Caco-2 (cell line): ENCODE measurements around the gene IL5. TPM values are rescaled to one million over a fixed set of nuclear protein-coding genes. Genes with fewer than 3 reads are reported as not detected.

Experiments used
- BruUV-seq: library from RNA; stranded (reverse); fragments of 400-500 nt; replicated peaks from 2 replicates; lab custom pipeline; 2021; lab: Mats Ljungman, UMichigan
- CTCF ChIA-PET: fragments of 300-600 bp; sonication (Branson Sonifier 250); formaldehyde crosslinking; loops from one replicate; lab custom pipeline; 2022; ENCODE audit warnings: antibody characterized with exemption; lab: Charles Lee
- POLR2A ChIA-PET: fragments of 300-600 bp; sonication (Branson Sonifier 250); formaldehyde crosslinking; loops from one replicate; lab custom pipeline; 2022; ENCODE audit warnings: antibody characterized with exemption; lab: Charles Lee
- DNase-seq, 2 experiments: peaks; one replicate each; pipeline versions ENCODE4 v3.0.0 to v3.0.0-alpha.2; 2020 to 2022
- H3K27me3 ChIP-seq: replicated peaks from 2 replicates; pipeline ENCODE4 v1.6.0; 2011; ENCODE audit warnings: low read length; ENCODE audit not compliant: control insufficient read depth, insufficient read depth
- H3K36me3 ChIP-seq: 2 replicates; pipeline ENCODE4 v1.5.1; 2011; ENCODE audit warnings: low read length; ENCODE audit not compliant: control insufficient read depth, insufficient read depth
- H3K4me1 ChIP-seq: fragments of 250-450 bp; sonication (Bioruptor Pico); 2 replicates; pipeline ENCODE4 v1.5.1; 2020; ENCODE audit warnings: mild to moderate bottlenecking
- H3K4me3 ChIP-seq: 2 replicates; pipeline ENCODE4 v1.5.1; 2011; ENCODE audit warnings: low read depth, mild to moderate bottlenecking, control low read depth, low read length
- H3K9me3 ChIP-seq: fragments of 250-450 bp; sonication (Bioruptor Pico); 2 replicates; pipeline ENCODE4 v1.5.1; 2020; ENCODE audit warnings: mild to moderate bottlenecking, moderate library complexity
- H3K27ac Mint-ChIP-seq: one replicate; pipeline ENCODE4 v1.8.0; 2022; ENCODE audit warnings: mixed read lengths; ENCODE audit not compliant: unreplicated experiment
- H3K27me3 Mint-ChIP-seq: one replicate; pipeline ENCODE4 v1.8.0; 2022; ENCODE audit warnings: mixed read lengths; ENCODE audit not compliant: insufficient read depth, unreplicated experiment
- H3K36me3 Mint-ChIP-seq: one replicate; pipeline ENCODE4 v1.8.0; 2022; ENCODE audit warnings: mild to moderate bottlenecking, mixed read lengths; ENCODE audit not compliant: insufficient read depth, unreplicated experiment
- H3K4me1 Mint-ChIP-seq: one replicate; pipeline ENCODE4 v1.8.0; 2022; ENCODE audit warnings: low read depth, mixed read lengths; ENCODE audit not compliant: unreplicated experiment
- H3K4me3 Mint-ChIP-seq: one replicate; pipeline ENCODE4 v1.8.0; 2022; ENCODE audit warnings: mild to moderate bottlenecking, moderate library complexity, mixed read lengths; ENCODE audit not compliant: unreplicated experiment
- H3K9me3 Mint-ChIP-seq: one replicate; pipeline ENCODE4 v1.8.0; 2022; ENCODE audit warnings: mixed read lengths; ENCODE audit not compliant: unreplicated experiment
- CTCF ChIP-seq, 2 experiments: fragments of 200-600 bp in 1 of 2; IDR thresholded peaks; 1 replicate in 1 of 2; 2 replicates in 1 of 2; pipeline versions ENCODE4 v1.5.1 to v1.8.0; 2011 to 2022; ENCODE audit warnings: antibody characterized with exemption in 1 of 2, control low read depth in 1 of 2, inconsistent platforms in 1 of 2, low read depth in 1 of 2, low read length in 1 of 2, mild to moderate bottlenecking in 1 of 2, moderate library complexity in 1 of 2; ENCODE audit not compliant: insufficient read depth in 1 of 2, severe bottlenecking in 1 of 2, unreplicated experiment in 1 of 2
- intact Hi-C: fragments of 100-400 bp; cut with micrococcal nuclease; formaldehyde crosslinking; loops from one replicate; pipeline ENCODE4 v1.10.0; 2022; ENCODE audit not compliant: unreplicated experiment
- total RNA-seq: library from RNA; stranded (reverse); gene quantifications from 2 replicates; pipeline ENCODE4 v1.2.3, GENCODE V29; 2022

IL5 gene
- total RNA-seq, 1 experiment from 2014 or later: not detected

- H3K36me3 ChIP-seq: no peaks in the 10 kb centered on the region
- Mint-ChIP-seq H3K4me1 (peaks cover 29% of the 10 kb centered on the region), H3K27me3 (no peaks in the 10 kb centered on the region), H3K9me3 (no peaks in the 10 kb centered on the region), H3K36me3 (peaks cover 8% of the 10 kb centered on the region), H3K4me3 (peak overlapping the region; percentile 88), H3K27ac (peak overlapping the region; percentile 85)
- H3K9me3 ChIP-seq: no peaks in the 10 kb centered on the region
- H3K27me3 ChIP-seq: no peaks in the 10 kb centered on the region
- CTCF ChIA-PET: interaction anchor here (0.6 to 1.1 kb wide), 4 partner anchors 70 to 323 kb away, joined by 3 read pairs; no protein-coding TSS in a partner anchor
- peaks cover 55% of the 10 kb centered on the region for H3K4me1 ChIP-seq
- peak overlapping the region; percentile 54 for H3K4me3 ChIP-seq
- BruUV-seq: TSS peak; percentile 77
- intact Hi-C loops: loop anchor here (2.0 to 5.0 kb wide), 3 partner anchors 27 to 220 kb away; partner anchors contain the start of gene RAD50
- TF ChIP-seq CTCF (IDR thresholded peaks at IDR 0.05; ENCODE audit: insufficient read depth in 1 of 2, low read depth in 1 of 2, low read length in 1 of 2, severe bottlenecking in 1 of 2, unreplicated experiment in 1 of 2): no peak
- DNase-seq: peak; percentile 73 to 88
- POLR2A ChIA-PET: interaction anchor here (0.6 to 2.5 kb wide), 5 partner anchors 68 to 204 kb away, joined by 3 to 20 read pairs (median 3); partner anchors contain the start of genes SLC22A4 and SLC22A5
Observed at GRCh38 chr5:132497488-132497997, 45.8 kb downstream of the IL5 start.

GRCh38 chr5:132496631-132497487, 46.5 kb downstream of the IL5 start:
- peaks cover 48% of the 10 kb centered on the region for H3K4me1 ChIP-seq

More at GRCh38 chr5:132496631-132497487, 46.5 kb downstream of the IL5 start:
- H3K27me3 Mint-ChIP-seq: no peaks in the 10 kb centered on the region
- TF ChIP-seq CTCF (IDR thresholded peaks at IDR 0.05; ENCODE audit: insufficient read depth in 1 of 2, low read depth in 1 of 2, low read length in 1 of 2, severe bottlenecking in 1 of 2, unreplicated experiment in 1 of 2): no peak
- H3K9me3 Mint-ChIP-seq: no peaks in the 10 kb centered on the region
- peak overlapping the region; percentile 85 for H3K27ac Mint-ChIP-seq
- no TSS peak for BruUV-seq
- H3K4me3 Mint-ChIP-seq: peak overlapping the region; percentile 88
- Histone ChIP-seq H3K4me3 (peak overlapping the region; percentile 54), H3K27me3 (no peaks in the 10 kb centered on the region), H3K36me3 (no peaks in the 10 kb centered on the region), H3K9me3 (no peaks in the 10 kb centered on the region)
- ChIA-PET CTCF (interaction anchor here (0.6 to 1.7 kb wide), 10 partner anchors 9 to 440 kb away, joined by 3 to 12 read pairs (median 4); no protein-coding TSS in a partner anchor), POLR2A (interaction anchor here (0.5 to 2.5 kb wide), 20 partner anchors 9 to 908 kb away, joined by 3 to 20 read pairs (median 5); partner anchors contain the start of genes RAD50, SLC22A4 and SLC22A5)
- peak; percentile 94 for DNase-seq
- H3K4me1 Mint-ChIP-seq: peaks cover 35% of the 10 kb centered on the region
- peaks cover 13% of the 10 kb centered on the region for H3K36me3 Mint-ChIP-seq
- intact Hi-C loops: loop anchor here (1.0 to 5.0 kb wide), 6 partner anchors 26 to 220 kb away; partner anchors contain the start of gene RAD50
